ENCODE data around the gene SCNN1A.

- TF ChIP-seq, protein P1, sequence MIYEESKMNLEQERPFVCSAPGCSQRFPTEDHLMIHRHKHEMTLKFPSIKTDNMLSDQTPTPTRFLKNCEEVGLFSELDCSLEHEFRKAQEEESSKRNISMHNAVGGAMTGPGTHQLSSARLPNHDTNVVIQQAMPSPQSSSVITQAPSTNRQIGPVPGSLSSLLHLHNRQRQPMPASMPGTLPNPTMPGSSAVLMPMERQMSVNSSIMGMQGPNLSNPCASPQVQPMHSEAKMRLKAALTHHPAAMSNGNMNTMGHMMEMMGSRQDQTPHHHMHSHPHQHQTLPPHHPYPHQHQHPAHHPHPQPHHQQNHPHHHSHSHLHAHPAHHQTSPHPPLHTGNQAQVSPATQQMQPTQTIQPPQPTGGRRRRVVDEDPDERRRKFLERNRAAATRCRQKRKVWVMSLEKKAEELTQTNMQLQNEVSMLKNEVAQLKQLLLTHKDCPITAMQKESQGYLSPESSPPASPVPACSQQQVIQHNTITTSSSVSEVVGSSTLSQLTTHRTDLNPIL (CRISPR knock-in tag; IDR thresholded peaks at IDR 0.05; ENCODE audit: low read depth) = no peak
- TF ChIP-seq PATZ1 (CRISPR knock-in tag; IDR thresholded peaks at IDR 0.05; ENCODE audit: borderline replicate concordance) (no peak), ZFP3 (CRISPR knock-in tag; IDR thresholded peaks at IDR 0.05) (no peak), TOX (CRISPR knock-in tag; IDR thresholded peaks at IDR 0.05; ENCODE audit: borderline replicate concordance) (no peak), OSR1 (CRISPR knock-in tag; IDR thresholded peaks at IDR 0.05) (no peak), ZC3H10 (CRISPR knock-in tag; IDR thresholded peaks at IDR 0.05) (no peak)
Observed at GRCh38 chr12:6394398-6394797, 19.0 kb upstream of the SCNN1A start.
